Measurements from ENCODE around the gene TBC1D5. TPM values are rescaled to one million over a fixed set of nuclear protein-coding genes. Genes with fewer than 3 reads are reported as not detected.
"Not testable (repeated sequence)": the region's sequence is repeated elsewhere in the genome, so short reads cannot be mapped to it uniquely, and the experiment has no call there.

The TBC1D5 gene
- total RNA-seq, 2 donors from 2014 or later, result 45.3 to 53.7 TPM

DNA sequence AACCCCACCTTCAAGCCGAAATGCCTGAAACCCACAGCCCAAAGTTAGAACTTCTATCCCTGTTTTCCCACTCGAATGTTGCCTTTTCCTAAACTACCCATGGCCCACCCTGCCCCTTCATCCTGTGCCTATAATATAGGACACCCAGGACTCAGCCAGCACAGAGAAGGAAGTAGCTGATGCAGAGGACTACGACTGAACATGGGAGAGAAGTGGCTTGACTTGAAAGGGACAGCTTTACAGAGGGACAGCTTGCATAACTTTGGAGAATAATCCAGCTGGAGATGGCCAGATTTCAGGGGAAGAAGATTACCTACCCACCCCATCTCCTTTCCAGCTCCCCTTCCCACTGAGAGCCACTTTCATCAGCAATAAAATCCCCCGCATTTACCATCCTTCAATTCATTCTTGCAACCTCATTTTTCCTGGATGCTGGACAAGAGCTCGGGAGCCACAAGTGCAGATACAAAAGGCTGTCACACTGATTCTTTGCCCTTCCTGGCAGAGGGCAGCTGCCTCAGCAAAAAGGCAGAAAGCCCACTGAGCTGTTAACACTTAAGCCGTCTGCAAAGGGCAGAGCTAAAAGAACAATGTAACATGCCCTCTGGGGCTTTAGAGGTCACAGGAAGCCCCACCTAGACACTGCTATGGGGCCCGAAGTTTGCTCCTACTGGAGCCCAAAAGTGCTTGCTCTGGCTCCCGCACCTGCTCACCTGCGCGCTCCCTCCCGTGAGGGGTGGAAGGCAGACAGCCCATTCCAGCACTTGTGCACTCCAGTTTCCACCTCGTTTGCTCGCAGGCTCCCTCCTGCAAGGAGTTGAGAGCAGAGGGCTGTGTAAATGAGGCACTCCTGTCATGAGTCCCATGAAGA is 224.0 kb downstream of the TBC1D5 start:
- DNase-seq (ENCODE audit: low spot score), result no peak
- intact Hi-C loops (cut with DNase I), result no loop called here

DNA sequence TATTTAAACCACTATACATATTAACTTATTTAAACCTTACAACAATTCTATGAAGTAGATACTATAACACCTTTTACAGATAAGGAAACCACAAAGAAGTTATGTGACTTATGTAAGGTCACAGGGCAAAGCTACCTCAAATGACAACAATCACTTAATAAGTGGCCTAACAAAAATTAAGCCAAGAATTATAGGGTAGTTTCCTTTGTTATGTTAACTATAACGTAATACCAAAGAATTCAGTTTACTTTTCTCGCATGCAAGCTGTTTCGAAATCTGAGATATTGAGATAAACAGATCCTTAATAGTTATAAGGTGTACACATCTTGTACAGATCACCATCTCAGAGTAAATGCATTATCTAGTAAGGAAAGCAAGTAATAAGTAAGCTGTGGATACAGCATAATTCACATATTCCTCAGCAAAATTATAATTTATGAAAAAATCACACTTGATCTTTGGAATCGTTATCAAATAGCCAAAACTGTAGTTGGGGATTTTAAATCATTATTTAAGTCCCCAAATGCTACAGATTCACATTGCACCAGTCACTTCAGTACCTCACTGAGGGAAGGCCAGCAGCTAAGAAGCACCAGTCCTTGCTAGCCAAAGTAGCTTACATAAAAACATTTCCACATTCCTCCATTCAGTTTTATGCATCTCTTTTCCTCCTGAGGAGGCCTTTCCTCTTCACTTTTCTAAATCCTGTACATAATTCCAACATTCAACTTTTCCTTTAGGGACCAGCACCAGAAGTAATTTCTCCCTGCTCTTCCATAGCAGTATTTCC is 226.8 kb downstream of the TBC1D5 start:
- intact Hi-C loops (cut with DNase I), result no loop called here
- DNase-seq (ENCODE audit: low spot score), result no peak

GRCh38 chr3:17514597-17514996 is 227.8 kb downstream of the TBC1D5 start:
- DNase-seq (ENCODE audit: low spot score), result no peak
- intact Hi-C loops (cut with DNase I), result no loop called here

GRCh38 chr3:17510265-17510664 is 232.2 kb downstream of the TBC1D5 start:
- intact Hi-C loops (cut with DNase I), result no loop called here

GRCh38 chr3:17508180-17508752 is 234.2 kb downstream of the TBC1D5 start:
- intact Hi-C loops (cut with DNase I), result loop anchor here in 1 of 2 donors (5.0 kb wide), 1 partner anchor 436 kb away; no protein-coding TSS in a partner anchor
- DNase-seq (ENCODE audit: low spot score), result no peak

More at GRCh38 chr3:17510265-17510664, 232.2 kb downstream of the TBC1D5 start:
- DNase-seq (ENCODE audit: low spot score), result no peak

DNA sequence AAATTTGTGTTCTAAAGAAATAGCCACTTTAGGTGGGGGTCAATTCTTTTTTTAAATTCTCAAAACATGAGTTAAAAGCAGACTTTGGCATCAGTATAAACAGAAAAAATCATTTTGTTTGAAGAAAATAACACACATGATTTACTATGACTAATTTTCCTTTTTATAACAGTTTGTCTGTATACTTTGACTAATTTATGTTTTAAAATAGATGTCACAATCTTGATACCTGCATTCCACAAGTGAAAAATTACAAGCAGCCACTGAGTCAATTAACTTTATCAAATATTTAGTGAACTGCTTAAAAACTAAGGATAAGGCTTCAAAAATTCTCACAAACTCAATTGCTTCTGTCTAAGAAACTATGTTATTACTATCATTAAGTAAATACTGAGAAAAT is 235.0 kb downstream of the TBC1D5 start:
- intact Hi-C loops (cut with DNase I), result loop anchor here in 1 of 2 donors (5.0 kb wide), 1 partner anchor 435 kb away; no protein-coding TSS in a partner anchor
- DNase-seq (ENCODE audit: low spot score), result no peak

DNA sequence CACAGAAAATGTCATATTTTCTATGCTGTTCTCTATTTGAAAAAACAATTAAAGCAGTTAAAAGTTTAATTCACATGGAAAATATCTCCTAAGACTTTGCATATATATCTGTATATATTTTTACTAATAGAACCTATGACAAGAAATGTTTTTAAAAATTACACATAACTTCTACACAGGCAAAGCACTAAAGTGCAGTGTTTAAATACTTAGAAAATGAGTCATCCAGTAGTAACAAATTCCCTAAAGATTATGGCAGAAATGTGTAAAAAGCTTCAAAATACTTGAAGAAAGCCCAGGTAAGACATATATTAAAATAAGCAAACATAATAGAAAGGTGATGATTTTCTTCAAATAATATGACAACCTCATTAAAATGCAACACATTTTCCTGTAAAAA is 236.6 kb downstream of the TBC1D5 start:
- DNase-seq (ENCODE audit: low spot score), result no peak
- intact Hi-C loops (cut with DNase I), result loop anchor here in 1 of 2 donors (5.0 kb wide), 1 partner anchor 434 kb away; no protein-coding TSS in a partner anchor

GRCh38 chr3:17501745-17502144 is 240.7 kb downstream of the TBC1D5 start:
- DNase-seq (ENCODE audit: low spot score), result no peak
- intact Hi-C loops (cut with DNase I), result no loop called here

DNA sequence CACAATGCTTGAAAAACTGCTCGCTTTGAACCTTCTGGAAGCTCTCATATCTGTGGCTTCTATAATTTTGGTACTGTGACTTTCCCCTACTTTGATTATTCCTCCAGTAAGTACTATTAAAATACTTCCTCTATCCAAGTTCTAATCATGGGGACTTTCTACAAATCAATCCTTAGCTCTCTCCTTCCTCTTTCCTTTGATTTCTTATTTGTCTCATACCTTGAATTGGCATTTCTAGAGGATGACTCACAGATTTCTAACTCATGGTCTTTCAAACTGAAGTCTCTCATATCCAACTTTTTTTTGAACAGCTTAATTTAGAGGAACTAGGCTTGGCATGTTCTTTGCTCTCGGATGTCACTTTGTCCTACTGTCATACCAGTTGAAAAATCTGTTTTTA is 241.8 kb downstream of the TBC1D5 start:
- DNase-seq (ENCODE audit: low spot score), result no peak
- intact Hi-C loops (cut with DNase I), result no loop called here

DNA sequence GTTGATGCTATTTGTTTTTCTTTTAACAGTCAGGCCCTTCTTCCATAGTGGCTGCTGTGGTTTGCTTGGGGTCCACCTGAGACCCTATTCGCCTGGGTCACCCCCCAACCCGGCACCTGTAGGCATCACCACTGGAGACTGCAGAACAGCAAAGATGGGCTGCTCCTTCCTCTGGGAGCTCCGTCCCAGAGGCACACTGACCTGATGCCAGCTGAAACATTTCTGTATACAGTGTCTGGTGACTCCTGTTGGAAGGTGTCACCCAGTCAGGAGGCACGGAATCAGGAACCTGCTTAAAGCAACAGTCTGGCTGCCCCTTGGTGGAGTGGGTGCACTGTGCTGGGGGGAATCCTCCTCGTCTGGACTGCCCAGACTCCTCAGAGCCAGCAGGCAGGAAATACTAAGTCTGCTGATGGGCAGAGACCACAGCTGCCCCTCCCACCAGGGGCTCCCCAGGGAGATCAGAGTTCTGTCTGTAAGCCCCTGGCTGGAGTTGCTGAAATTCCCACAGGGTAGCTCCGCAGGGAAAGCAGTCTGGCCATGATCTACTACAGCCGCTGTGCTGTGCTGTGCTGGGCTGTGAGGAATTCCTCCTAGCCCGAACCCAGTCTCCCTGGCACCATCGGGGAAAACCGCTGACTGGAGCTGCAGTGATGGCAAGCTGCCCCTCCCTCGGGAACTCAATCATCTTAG is 248.2 kb downstream of the TBC1D5 start:
- DNase-seq (ENCODE audit: low spot score), result no peak
- intact Hi-C loops (cut with DNase I), result no loop called here

GRCh38 chr3:17491601-17492000 is 250.8 kb downstream of the TBC1D5 start:
- intact Hi-C loops (cut with DNase I), result no loop called here
- no peak for DNase-seq (ENCODE audit: low spot score)

DNA sequence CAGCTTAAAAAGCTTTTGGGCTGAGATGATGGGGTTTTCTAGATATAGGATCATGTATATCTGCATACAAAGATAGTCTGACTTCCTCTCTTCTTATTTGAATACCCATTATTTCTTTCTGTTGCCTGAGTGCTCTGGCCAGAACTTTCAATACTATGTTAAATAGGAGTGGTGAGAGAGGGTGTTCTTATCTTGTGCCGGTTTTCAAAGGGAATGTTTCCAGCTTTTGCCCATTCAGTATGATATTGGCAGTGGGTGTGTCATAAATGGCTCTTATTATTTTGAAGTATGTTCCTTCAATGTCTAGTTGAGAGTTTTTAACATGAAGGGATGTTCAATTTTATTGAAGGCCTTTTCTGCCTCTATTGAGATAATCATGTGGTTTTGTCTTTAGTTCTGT is 251.2 kb downstream of the TBC1D5 start:
- DNase-seq (ENCODE audit: low spot score); intact Hi-C loops (cut with DNase I): not testable (repeated sequence)

GRCh38 chr3:17489139-17489538 is 253.3 kb downstream of the TBC1D5 start:
- no peak for DNase-seq (ENCODE audit: low spot score)

GRCh38 chr3:17481116-17481515 is 261.3 kb downstream of the TBC1D5 start:
- intact Hi-C loops (cut with DNase I), result no loop called here
- no peak for DNase-seq (ENCODE audit: low spot score)

More at GRCh38 chr3:17489139-17489538, 253.3 kb downstream of the TBC1D5 start:
- intact Hi-C loops (cut with DNase I), result no loop called here

DNA sequence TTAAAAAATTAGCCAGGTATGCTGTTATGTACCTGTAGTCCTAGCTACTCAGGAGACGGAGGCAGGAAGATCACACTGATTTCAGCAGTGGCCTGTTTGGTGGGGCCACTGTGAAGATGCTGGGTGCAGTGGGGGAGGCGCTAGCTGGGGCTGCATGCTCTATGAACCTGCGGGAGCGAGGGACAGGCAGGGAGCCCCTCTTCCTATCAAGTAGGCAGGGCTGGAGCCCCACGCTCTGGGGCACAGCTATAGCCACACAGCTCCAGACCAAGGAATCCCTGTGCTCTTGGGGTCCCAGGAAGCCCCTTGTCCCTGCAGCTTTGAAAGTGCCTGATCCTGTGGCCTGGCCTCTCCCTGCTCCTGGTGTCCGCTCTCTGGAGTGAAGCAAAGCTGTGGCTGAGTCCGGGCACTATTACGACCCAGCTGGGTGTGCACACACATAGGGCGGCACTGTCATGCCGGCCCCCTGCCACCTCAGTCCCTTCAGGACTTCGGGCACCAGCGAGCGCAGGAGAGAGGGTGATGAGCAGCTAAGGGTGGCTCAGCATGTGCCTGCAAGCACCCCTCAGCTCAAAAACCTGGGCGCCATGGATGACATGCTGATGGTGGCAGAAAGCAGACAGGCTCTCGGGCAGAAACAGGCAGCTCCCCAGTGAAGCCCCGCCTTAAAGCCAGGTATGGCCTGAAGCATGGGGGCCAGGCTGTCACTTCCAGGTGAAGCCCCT is 262.6 kb downstream of the TBC1D5 start:
- intact Hi-C loops (cut with DNase I), result no loop called here
- DNase-seq (ENCODE audit: low spot score), result no peak

GRCh38 chr3:17478673-17479072 is 263.8 kb downstream of the TBC1D5 start:
- intact Hi-C loops (cut with DNase I), result no loop called here
- no peak for DNase-seq (ENCODE audit: low spot score)

- no peak for DNase-seq (ENCODE audit: low spot score)
These were observed 268.7 kb downstream of the TBC1D5 start for GRCh38 chr3:17473761-17474160.

GRCh38 chr3:17469954-17470353 is 272.5 kb downstream of the TBC1D5 start:
- intact Hi-C loops (cut with DNase I), result no loop called here
- no peak for DNase-seq (ENCODE audit: low spot score)

More at GRCh38 chr3:17473761-17474160, 268.7 kb downstream of the TBC1D5 start:
- intact Hi-C loops (cut with DNase I), result no loop called here

- intact Hi-C loops (cut with DNase I), result no loop called here
- DNase-seq (ENCODE audit: low spot score), result no peak
These were observed 272.9 kb downstream of the TBC1D5 start for GRCh38 chr3:17469520-17469919.
